Endothelial cell of umbilical vein (primary cell): ENCODE data around the gene CHI3L1. TPM values are rescaled to one million over a fixed set of nuclear protein-coding genes. Genes with fewer than 3 reads are reported as not detected.

Experiments
- BruUV-seq: library from RNA; stranded (reverse); fragments of 400-500 nt; replicated peaks from 2 replicates; lab custom pipeline; 2021; lab: Mats Ljungman, UMichigan
- CTCF ChIA-PET: fragments of 300-600, 350-600 bp; sonication (Branson Sonifier 250); formaldehyde crosslinking; loops from one replicate; lab custom pipeline; 2021; ENCODE audit warnings: antibody characterized with exemption, inconsistent platforms; lab: Charles Lee
- POLR2A ChIA-PET: fragments of 300-600, 350-600 bp; sonication (Branson Sonifier 250); formaldehyde crosslinking; loops from one replicate; lab custom pipeline; 2021; ENCODE audit warnings: antibody characterized with exemption, inconsistent platforms; lab: Charles Lee
- DNase-seq: peaks from one replicate; pipeline ENCODE4 v3.0.0-alpha.2; 2011; ENCODE audit warnings: low read depth, low spot score
- FAIRE-seq: peaks from 2 replicates; lab custom pipeline; 2011; peaks lifted over from hg19 to GRCh38; lab: Jason Lieb, UNC
- H2AFZ ChIP-seq: 2 replicates; pipeline ENCODE4 v1.6.0; 2012; ENCODE audit warnings: low read depth, low read length, control low read depth, inconsistent platforms
- H3K27ac ChIP-seq: 2 replicates; pipeline ENCODE4 v1.5.1; 2011; ENCODE audit warnings: low read depth, mild to moderate bottlenecking, control low read depth, low read length, moderate library complexity; ENCODE audit not compliant: insufficient read depth
- H3K27me3 ChIP-seq, 2 experiments: 2 replicates each; pipeline versions ENCODE4 v1.6.0 to v1.6.1; 2011; ENCODE audit warnings: low read length in 2 of 2, mixed read lengths in 1 of 2; ENCODE audit not compliant: control insufficient read depth in 2 of 2, insufficient read depth in 2 of 2
- H3K36me3 ChIP-seq, 2 experiments: 2 replicates in 1 of 2; 3 replicates in 1 of 2; pipeline ENCODE4 v1.5.1; 2011; ENCODE audit warnings: low read length in 2 of 2, mild to moderate bottlenecking in 1 of 2, moderate library complexity in 1 of 2; ENCODE audit not compliant: control insufficient read depth in 2 of 2, insufficient read depth in 2 of 2; ENCODE audit errors: extremely low read depth in 1 of 2
- H3K4me1 ChIP-seq: 3 replicates; pipeline ENCODE4 v1.5.1; 2011; ENCODE audit warnings: mild to moderate bottlenecking, low read length; ENCODE audit not compliant: control insufficient read depth, insufficient read depth; ENCODE audit errors: extremely low read depth
- H3K4me2 ChIP-seq: 2 replicates; pipeline ENCODE4 v1.6.1; 2011; ENCODE audit warnings: low read length, control low read depth, mixed read lengths; ENCODE audit not compliant: insufficient read depth
- H3K4me3 ChIP-seq, 3 experiments: fragments of 200-600 bp in 1 of 3; sonication (generic), shearing (Covaris generic) in 1 of 3; replicated peaks in 1 of 3; 2 replicates each; pipeline ENCODE4 v1.5.1; 2011 to 2016; ENCODE audit warnings: control low read depth in 3 of 3, low read length in 3 of 3, mild to moderate bottlenecking in 2 of 3, inconsistent platforms in 1 of 3, low read depth in 1 of 3, moderate library complexity in 1 of 3; ENCODE audit not compliant: insufficient read depth in 1 of 3
- H3K79me2 ChIP-seq: 2 replicates; pipeline ENCODE4 v1.6.0; 2012; ENCODE audit warnings: low read length, inconsistent platforms; ENCODE audit not compliant: control insufficient read depth, insufficient read depth
- H3K9ac ChIP-seq: replicated peaks from 2 replicates; pipeline ENCODE3; 2011; ENCODE audit warnings: low read length, control low read depth; ENCODE audit not compliant: insufficient read depth; ENCODE audit errors: extremely low read depth
- H3K9me1 ChIP-seq: replicated peaks from 3 replicates; pipeline ENCODE4 v1.6.0; 2011; ENCODE audit warnings: mild to moderate bottlenecking, low read length; ENCODE audit not compliant: control insufficient read depth, insufficient read depth; ENCODE audit errors: extremely low read depth
- H3K9me3 ChIP-seq: replicated peaks from 2 replicates; pipeline ENCODE4 v1.5.1; 2012; ENCODE audit warnings: low read length, inconsistent platforms; ENCODE audit not compliant: control insufficient read depth, insufficient read depth
- H4K20me1 ChIP-seq: replicated peaks from 2 replicates; pipeline ENCODE3; 2011; ENCODE audit warnings: mild to moderate bottlenecking, low read length; ENCODE audit not compliant: control insufficient read depth, insufficient read depth; ENCODE audit errors: extremely low read depth
- CTCF ChIP-seq, 2 donors: IDR thresholded peaks; 1 replicate in 1 of 2; 2 replicates in 1 of 2; pipeline ENCODE4 v1.5.1; 2011; ENCODE audit warnings: low read length in 2 of 2, mild to moderate bottlenecking in 2 of 2, moderate library complexity in 2 of 2, control low read depth in 1 of 2, inconsistent platforms in 1 of 2, low read depth in 1 of 2; ENCODE audit not compliant: insufficient read depth in 1 of 2; ENCODE audit errors: extremely low read depth in 1 of 2
- EZH2 ChIP-seq: IDR thresholded peaks from 2 replicates; pipeline ENCODE4 v1.6.1; 2012; ENCODE audit warnings: borderline replicate concordance, low read depth, mild to moderate bottlenecking, moderate library complexity, low read length, inconsistent platforms; ENCODE audit not compliant: severe bottlenecking
- FOS ChIP-seq: IDR thresholded peaks from 2 replicates; pipeline ENCODE4 v1.6.1; 2011; ENCODE audit warnings: mild to moderate bottlenecking, low read length, moderate library complexity, borderline replicate concordance; ENCODE audit not compliant: insufficient read depth
- GATA2 ChIP-seq: IDR thresholded peaks from 2 replicates; pipeline ENCODE4 v1.7.0; 2011; ENCODE audit warnings: low read depth, mild to moderate bottlenecking, moderate library complexity, mixed read lengths, low read length; ENCODE audit not compliant: insufficient read length, insufficient read depth
- JUN ChIP-seq: IDR thresholded peaks from 2 replicates; pipeline ENCODE4 v1.6.1; 2011; ENCODE audit warnings: borderline replicate concordance, low read depth; ENCODE audit not compliant: insufficient read length, insufficient read depth
- MAX ChIP-seq: IDR thresholded peaks from 2 replicates; pipeline ENCODE4 v1.6.1; 2011; ENCODE audit not compliant: insufficient read depth, insufficient read length
- MYC ChIP-seq: IDR thresholded peaks from one replicate; pipeline ENCODE4 v1.6.1; 2011; ENCODE audit warnings: mild to moderate bottlenecking, low read depth, low read length
- POLR2A ChIP-seq: IDR thresholded peaks from 2 replicates; pipeline ENCODE4 v1.6.1; 2012; ENCODE audit warnings: low read depth, mild to moderate bottlenecking, control low read depth, low read length
- POLR2AphosphoS5 ChIP-seq: IDR thresholded peaks from 2 replicates; pipeline ENCODE4 v1.6.1; 2012; ENCODE audit warnings: low read depth, mild to moderate bottlenecking, control low read depth, low read length, moderate library complexity; ENCODE audit not compliant: insufficient read depth
- dilution Hi-C: fragments of 300-500 bp; cut with MboI; formaldehyde crosslinking; loops from one replicate; pipeline ENCODE4 v1.15.0; 2019; ENCODE audit warnings: low sequenced_read_pairs; ENCODE audit not compliant: extremely low pct_ligation_motif_present
- intact Hi-C: fragments of 100-400 bp; cut with micrococcal nuclease; formaldehyde crosslinking; loops from one replicate; pipeline ENCODE4 v1.10.0; 2022
- polyA plus RNA-seq, 4 experiments: library from polyadenylated mRNA; depleted of rRNA in 3 of 4; stranded (reverse) in 3 of 4; unstranded in 1 of 4; fragments of >200 nt; gene quantifications; 2 replicates each; pipeline versions ENCODE4 v1.2.1 to v1.2.3, GENCODE V29; 2011 to 2012; ENCODE audit warnings: missing spikeins in 1 of 4
- total RNA-seq: library from RNA; stranded (reverse); gene quantifications from 2 replicates; pipeline ENCODE4 v1.2.3, GENCODE V29; 2021

CHI3L1 gene
- total and polyA plus RNA-seq, 2 donors (not counting 3 experiments of a cell fraction or from before 2014, with no cell fraction given), result not detected

DNA sequence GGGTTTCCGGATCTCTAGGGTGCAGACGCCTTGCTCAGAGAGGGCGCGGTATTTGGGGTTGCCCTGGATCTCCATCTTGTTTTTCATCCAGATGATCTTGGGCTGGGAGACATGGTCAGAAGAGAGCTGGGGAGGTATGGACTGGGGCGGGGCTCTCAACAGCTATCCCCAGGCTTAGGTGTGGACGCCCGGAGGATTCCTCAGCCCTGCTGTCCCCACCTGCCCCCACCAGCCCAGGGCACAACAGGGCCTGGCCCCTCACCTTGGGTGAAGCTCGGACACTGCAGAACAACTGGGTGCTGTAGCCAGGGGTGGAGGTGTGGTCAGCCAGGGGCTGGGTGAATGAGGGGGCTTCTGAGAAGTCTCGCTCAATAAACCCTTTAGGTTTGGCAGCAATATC, 17.5 kb downstream of the CHI3L1 start:
- FAIRE-seq, result no peak
- Histone ChIP-seq H3K9me3 (no peaks in the 10 kb centered on the region), H2AFZ (no peak overlapping the region), H3K4me1 (no peaks in the 10 kb centered on the region), H3K4me2 (no peak overlapping the region), H4K20me1 (no peaks in the 10 kb centered on the region), H3K27ac (no peak overlapping the region), H3K36me3 (no peaks in the 10 kb centered on the region), H3K27me3 (peaks cover 0 to 3% of the 10 kb centered on the region in 2 experiments), H3K4me3 (no peak overlapping the region), H3K9ac (no peak overlapping the region), H3K9me1 (no peaks in the 10 kb centered on the region), H3K79me2 (no peaks in the 10 kb centered on the region)
- ChIA-PET POLR2A (no interaction called here), CTCF (interaction anchor here (1.1 to 6.6 kb wide), 3 partner anchors 18 to 129 kb away, joined by 3 to 317 read pairs (median 98); no protein-coding TSS in a partner anchor)
- DNase-seq, result no peak
- intact Hi-C loops, result no loop called here
- BruUV-seq, result no TSS peak
- TF ChIP-seq GATA2, result no peak
- TF ChIP-seq FOS, result no peak
- no peak for TF ChIP-seq MAX
- TF ChIP-seq POLR2AphosphoS5, result no peak
- no peak for TF ChIP-seq EZH2
- no peak for TF ChIP-seq MYC
- no peak for TF ChIP-seq POLR2A
- no peak for TF ChIP-seq JUN
- no peak for TF ChIP-seq CTCF (IDR thresholded peaks at IDR 0.05; ENCODE audit: extremely low read depth in 1 of 2, insufficient read depth in 1 of 2, low read depth in 1 of 2, low read length in 2 of 2)
- dilution Hi-C loops, result no loop called here
